Body of pancreas (tissue), 4 donors: ENCODE data around the gene ATF6. TPM values are rescaled to one million over a fixed set of nuclear protein-coding genes. Genes with fewer than 3 reads are reported as not detected.

Experiments
- ATAC-seq: fragments of 150-250 bp; one replicate; pipeline ENCODE4 v1.9.1; 2016
- DNase-seq, 4 donors: peaks; one replicate each; pipeline ENCODE4 v3.0.0-alpha.2; 2019
- H3K27ac ChIP-seq, 4 donors: fragments of 200-600 bp; sonication (generic); 1 replicate in 3 of 4; 2 replicates in 1 of 4; pipeline versions ENCODE4 v1.5.1 to v1.6.1; 2016 to 2019; ENCODE audit warnings: mild to moderate bottlenecking in 1 of 4, mixed read lengths in 1 of 4, moderate library complexity in 1 of 4
- H3K27me3 ChIP-seq, 2 donors: fragments of 200-600 bp; sonication (generic); one replicate each; pipeline ENCODE4 v1.6.0; 2016; ENCODE audit warnings: mild to moderate bottlenecking in 1 of 2
- H3K36me3 ChIP-seq, 2 donors: fragments of 200-600 bp; sonication (generic); replicated peaks in 1 of 2; 2 replicates each; pipeline ENCODE4 v1.5.1; 2016; ENCODE audit warnings: low read depth in 2 of 2; ENCODE audit not compliant: insufficient read depth in 1 of 2
- H3K4me1 ChIP-seq: fragments of 200-600 bp; sonication (generic); one replicate; pipeline ENCODE4 v1.6.0; 2016
- H3K4me3 ChIP-seq, 2 donors: fragments of 200-600 bp; sonication (generic); 1 replicate in 1 of 2; 2 replicates in 1 of 2; pipeline ENCODE4 v1.5.1; 2016 to 2019
- H3K9me3 ChIP-seq, 3 donors: fragments of 200-600 bp; sonication (generic); 1 replicate in 2 of 3; 2 replicates in 1 of 3; pipeline ENCODE4 v1.5.1; 2016
- CTCF ChIP-seq, 7 experiments: fragments of 450-650 bp in 4 of 7; fragments of 200-600 bp in 3 of 7; sonication (generic) in 3 of 7; IDR thresholded peaks; one replicate each; pipeline ENCODE4 v1.5.1; 2016 to 2019; ENCODE audit warnings: antibody characterized with exemption in 7 of 7
- POLR2A ChIP-seq, 3 donors: fragments of 450-650 bp; IDR thresholded peaks; one replicate each; pipeline ENCODE4 v1.6.1; 2016; ENCODE audit warnings: antibody characterized with exemption in 3 of 3, mild to moderate bottlenecking in 2 of 3
- WGBS, 2 donors: methylation state at CpG; one replicate each; pipeline ENCODE4 v1.1.5; 2017; 5-methylcytosine and 5-hydroxymethylcytosine counted together
- intact Hi-C: fragments of 100-400 bp; cut with DNase I; formaldehyde crosslinking; loops from one replicate; pipeline ENCODE4 v1.15.1; 2023
- total RNA-seq, 2 donors: library from RNA; depleted of rRNA; stranded (reverse); fragments of >200 nt; gene quantifications; one replicate each; pipeline ENCODE4 v1.1.0, GENCODE V29; 2016

ATF6 gene
- total RNA-seq, 2 donors from 2014 or later = 12.5 to 16.3 TPM

- Histone ChIP-seq H3K27ac (no peak overlapping the region), H3K27me3 (no peaks in the 10 kb centered on the region), H3K9me3 (no peaks in the 10 kb centered on the region), H3K4me1 (peaks cover 8% of the 10 kb centered on the region), H3K4me3 (no peak overlapping the region), H3K36me3 (peaks cover 0 to 4% of the 10 kb centered on the region in 2 donors)
- 57 to 67% methylated on average over 1 of the region's 1 CpG for WGBS, 2 donors
- DNase-seq (no peak), ATAC-seq (no peak)
- intact Hi-C loops = no loop called here
- no peak for TF ChIP-seq POLR2A (IDR thresholded peaks at IDR 0.05)
- TF ChIP-seq CTCF (IDR thresholded peaks at IDR 0.05) = no peak
These were observed 77.0 kb downstream of the ATF6 start for GRCh38 chr1:161843156-161843555.

- H3K9me3 ChIP-seq = no peaks in the 10 kb centered on the region
- peaks cover 13% of the 10 kb centered on the region for H3K4me1 ChIP-seq
- no peak for TF ChIP-seq POLR2A (IDR thresholded peaks at IDR 0.05)
- TF ChIP-seq CTCF (IDR thresholded peaks at IDR 0.05) = no peak
- H3K27me3 ChIP-seq = no peaks in the 10 kb centered on the region
- intact Hi-C loops = no loop called here
- ATAC-seq (no peak), DNase-seq (no peak)
- no peak overlapping the region for H3K4me3 ChIP-seq
- peaks cover 0 to 4% of the 10 kb centered on the region in 2 donors for H3K36me3 ChIP-seq
- no peak overlapping the region for H3K27ac ChIP-seq
These were observed 78.6 kb downstream of the ATF6 start for GRCh38 chr1:161844696-161845095.

GRCh38 chr1:161848676-161849075, 82.6 kb downstream of the ATF6 start:
- H3K9me3 ChIP-seq = no peaks in the 10 kb centered on the region
- intact Hi-C loops = no loop called here
- ATAC-seq (no peak), DNase-seq (no peak)
- H3K36me3 ChIP-seq = peaks cover 1 to 4% of the 10 kb centered on the region in 2 donors
- no peak for TF ChIP-seq CTCF (IDR thresholded peaks at IDR 0.05)
- no peak for TF ChIP-seq POLR2A (IDR thresholded peaks at IDR 0.05)
- peaks cover 9% of the 10 kb centered on the region for H3K4me1 ChIP-seq
- 18% methylated on average over 1 of the region's 1 CpG for WGBS, 2 donors
- no peak overlapping the region for H3K4me3 ChIP-seq
- no peak overlapping the region for H3K27ac ChIP-seq
- no peaks in the 10 kb centered on the region for H3K27me3 ChIP-seq

- ATAC-seq = no peak
- Histone ChIP-seq H3K27ac (no peak overlapping the region), H3K9me3 (no peaks in the 10 kb centered on the region), H3K27me3 (no peaks in the 10 kb centered on the region), H3K4me1 (peaks cover 9% of the 10 kb centered on the region), H3K4me3 (no peak overlapping the region), H3K36me3 (peaks cover 6 to 7% of the 10 kb centered on the region in 2 donors)
- DNase-seq = no peak
- TF ChIP-seq CTCF (IDR thresholded peaks at IDR 0.05) (no peak), POLR2A (IDR thresholded peaks at IDR 0.05) (no peak)
- intact Hi-C loops = no loop called here
These were observed 83.4 kb downstream of the ATF6 start for GRCh38 chr1:161849518-161849917.

- 96 to 97% methylated on average over 1 of the region's 1 CpG for WGBS, 2 donors
- H3K27ac ChIP-seq = no peak overlapping the region
- no peak for DNase-seq
- TF ChIP-seq CTCF (IDR thresholded peaks at IDR 0.05) (no peak), POLR2A (IDR thresholded peaks at IDR 0.05) (no peak)
- no peak overlapping the region for H3K4me3 ChIP-seq
- H3K4me1 ChIP-seq = no peaks in the 10 kb centered on the region
- no peaks in the 10 kb centered on the region for H3K27me3 ChIP-seq
- intact Hi-C loops = no loop called here
- H3K36me3 ChIP-seq = peaks cover 4 to 6% of the 10 kb centered on the region in 2 donors
- no peak for ATAC-seq
- no peaks in the 10 kb centered on the region for H3K9me3 ChIP-seq
These were observed 89.1 kb downstream of the ATF6 start for GRCh38 chr1:161855260-161855659.
